Neuronal stem cell (in vitro differentiated cells): ENCODE measurements around the gene SLC25A41.

Source experiments
- DNase-seq: peaks from one replicate; pipeline ENCODE4 v3.0.0-alpha.2; 2013; ENCODE audit warnings: low spot score
- H2AFZ ChIP-seq: one replicate; pipeline ENCODE4 v1.6.1; 2013; ENCODE audit warnings: mild to moderate bottlenecking, low read length, inconsistent platforms
- H2AK5ac ChIP-seq: 2 replicates; pipeline ENCODE4 v1.6.1; 2013; ENCODE audit warnings: low read depth, mild to moderate bottlenecking, inconsistent platforms, low read length, moderate library complexity, mixed read lengths
- H2BK120ac ChIP-seq: 2 replicates; pipeline ENCODE4 v1.6.1; 2013; ENCODE audit warnings: low read depth, mild to moderate bottlenecking, inconsistent platforms, low read length, moderate library complexity, mixed read lengths
- H2BK12ac ChIP-seq: one replicate; pipeline ENCODE4 v1.6.1; 2013; ENCODE audit warnings: low read length, inconsistent platforms
- H2BK15ac ChIP-seq: 2 replicates; pipeline ENCODE4 v1.6.1; 2013; ENCODE audit warnings: mild to moderate bottlenecking, low read length, inconsistent platforms, mixed read lengths
- H2BK5ac ChIP-seq: one replicate; pipeline ENCODE4 v1.6.1; 2013; ENCODE audit warnings: inconsistent platforms, mild to moderate bottlenecking, low read length, moderate library complexity
- H3K14ac ChIP-seq: one replicate; pipeline ENCODE4 v1.6.1; 2013; ENCODE audit warnings: low read length, inconsistent platforms
- H3K18ac ChIP-seq: 2 replicates; pipeline ENCODE4 v1.6.1; 2013; ENCODE audit warnings: low read length, inconsistent platforms
- H3K23ac ChIP-seq: 2 replicates; pipeline ENCODE4 v1.6.1; 2013; ENCODE audit warnings: low read depth, mild to moderate bottlenecking, mixed read lengths, low read length, inconsistent platforms; ENCODE audit not compliant: poor library complexity
- H3K27ac ChIP-seq: replicated peaks from 3 replicates; pipeline ENCODE4 v1.5.1; 2013; ENCODE audit warnings: low read length, inconsistent platforms
- H3K27me3 ChIP-seq, 3 experiments: 2 replicates each; pipeline ENCODE4 v1.6.1; 2013; ENCODE audit warnings: low read length in 3 of 3, mild to moderate bottlenecking in 2 of 3, inconsistent platforms in 1 of 3, low read depth in 1 of 3, mixed read lengths in 1 of 3, moderate library complexity in 1 of 3; ENCODE audit not compliant: control insufficient read depth in 3 of 3, insufficient read depth in 3 of 3
- H3K36me3 ChIP-seq, 2 donors: replicated peaks in 1 of 2; 2 replicates each; pipeline ENCODE4 v1.6.1; 2013; ENCODE audit warnings: low read length in 2 of 2; ENCODE audit not compliant: control insufficient read depth in 2 of 2, insufficient read depth in 2 of 2
- H3K4ac ChIP-seq: 2 replicates; pipeline ENCODE4 v1.6.1; 2013; ENCODE audit warnings: inconsistent platforms, mild to moderate bottlenecking, low read length, moderate library complexity
- H3K4me1 ChIP-seq, 2 donors: 1 replicate in 1 of 2; 2 replicates in 1 of 2; pipeline ENCODE4 v1.6.1; 2013; ENCODE audit warnings: low read length in 2 of 2, low read depth in 1 of 2; ENCODE audit not compliant: control insufficient read depth in 2 of 2, insufficient read depth in 1 of 2
- H3K4me2 ChIP-seq: one replicate; pipeline ENCODE4 v1.6.1; 2013; ENCODE audit warnings: mild to moderate bottlenecking, low read length, inconsistent platforms; ENCODE audit not compliant: insufficient read depth, poor library complexity, severe bottlenecking
- H3K4me3 ChIP-seq, 2 donors: 2 replicates each; pipeline ENCODE4 v1.5.1; 2013; ENCODE audit warnings: low read length in 2 of 2, mild to moderate bottlenecking in 2 of 2, inconsistent platforms in 1 of 2, moderate library complexity in 1 of 2
- H3K79me1 ChIP-seq: one replicate; pipeline ENCODE4 v1.6.1; 2013; ENCODE audit warnings: low read depth, mild to moderate bottlenecking, inconsistent platforms, low read length, moderate library complexity
- H3K9ac ChIP-seq: one replicate; pipeline ENCODE4 v1.6.1; 2013; ENCODE audit warnings: mild to moderate bottlenecking, low read depth, low read length, inconsistent platforms; ENCODE audit not compliant: poor library complexity
- H3K9me3 ChIP-seq, 2 donors: replicated peaks in 1 of 2; 2 replicates each; pipeline versions ENCODE3 to v1.6.1; 2013; ENCODE audit warnings: low read length in 2 of 2, mild to moderate bottlenecking in 2 of 2, inconsistent platforms in 1 of 2, low read depth in 1 of 2, mixed read lengths in 1 of 2, moderate library complexity in 1 of 2; ENCODE audit not compliant: control insufficient read depth in 2 of 2, insufficient read depth in 1 of 2
- H4K8ac ChIP-seq: one replicate; pipeline ENCODE4 v1.6.1; 2013; ENCODE audit warnings: low read depth, mild to moderate bottlenecking, inconsistent platforms, low read length, moderate library complexity
- H4K91ac ChIP-seq: one replicate; pipeline ENCODE4 v1.6.1; 2013; ENCODE audit warnings: low read length, low read depth, mild to moderate bottlenecking, inconsistent platforms; ENCODE audit not compliant: poor library complexity
- WGBS, 2 donors: extraction: QIAGEN DNeasy Blood & Tissue Kit; methylation state at CpG; one replicate each; pipeline ENCODE4 v1.1.7; 2013; ENCODE audit warnings: missing lambda C conversion rate in 2 of 2, mixed read lengths in 1 of 2; ENCODE audit not compliant: insufficient read length in 2 of 2, insufficient replicate concordance in 1 of 2; ENCODE audit errors: extremely low coverage in 2 of 2; 5-methylcytosine and 5-hydroxymethylcytosine counted together

SLC25A41 gene

GRCh38 chr19:6476155-6476895 lies 42.8 kb upstream of the SLC25A41 start:
- Histone ChIP-seq H2BK120ac (no peak overlapping the region), H2BK12ac (no peak overlapping the region), H3K79me1 (peaks cover 2% of the 10 kb centered on the region), H3K9me3 (peaks cover 0 to 5% of the 10 kb centered on the region in 2 donors), H3K27ac (no peak overlapping the region), H2AK5ac (no peak overlapping the region), H3K23ac (peak overlapping the region; percentile 17), H4K91ac (no peak overlapping the region), H3K4me3 (peak overlapping the region in 1 of 2 donors; percentile 73), H3K18ac (peak overlapping the region; percentile 90), H3K27me3 (peaks cover 3 to 56% (median 18%) of the 10 kb centered on the region in 3 experiments), H3K4me1 (peaks cover 4 to 13% of the 10 kb centered on the region in 2 donors), H3K36me3 (no peaks in the 10 kb centered on the region), H2AFZ (peak overlapping the region; percentile 84), H3K9ac (peak overlapping the region; percentile 72), H2BK15ac (no peak overlapping the region), H3K4ac (no peak overlapping the region), H3K4me2 (peak overlapping the region; percentile 78), H2BK5ac (no peak overlapping the region), H3K14ac (no peak overlapping the region), H4K8ac (no peak overlapping the region)
- no CpG with 5 or more reads among the region's 33 CpGs for WGBS, 2 donors
- peak; percentile 98 for DNase-seq

- Histone ChIP-seq H2BK15ac (peak overlapping the region; percentile 96), H4K8ac (peak overlapping the region; percentile 23), H4K91ac (no peak overlapping the region), H2AFZ (peak overlapping the region; percentile 84), H3K23ac (peak overlapping the region; percentile 81), H2BK5ac (no peak overlapping the region), H2BK120ac (no peak overlapping the region), H3K4me1 (peaks cover 4 to 13% of the 10 kb centered on the region in 2 donors), H3K14ac (peak overlapping the region; percentile 63), H3K9ac (peak overlapping the region; percentile 50), H3K27ac (no peak overlapping the region), H3K4ac (no peak overlapping the region), H3K79me1 (peaks cover 2% of the 10 kb centered on the region), H2BK12ac (peak overlapping the region; percentile 22), H3K27me3 (peaks cover 3 to 51% (median 18%) of the 10 kb centered on the region in 3 experiments), H3K4me3 (peak overlapping the region in 1 of 2 donors; percentile 72), H2AK5ac (peak overlapping the region; percentile 94), H3K18ac (peak overlapping the region; percentile 91), H3K4me2 (peak overlapping the region; percentile 60), H3K9me3 (peaks cover 0 to 5% of the 10 kb centered on the region in 2 donors), H3K36me3 (no peaks in the 10 kb centered on the region)
- WGBS, 2 donors = no CpG with 5 or more reads among the region's 52 CpGs
- DNase-seq = no peak
These were observed 42.0 kb upstream of the SLC25A41 start for GRCh38 chr19:6475321-6476108.

GRCh38 chr19:6473647-6474046 lies 40.1 kb upstream of the SLC25A41 start:
- Histone ChIP-seq H3K79me1 (peaks cover 2% of the 10 kb centered on the region), H3K27me3 (peaks cover 3 to 39% (median 18%) of the 10 kb centered on the region in 3 experiments), H2AK5ac (no peak overlapping the region), H2BK12ac (no peak overlapping the region), H2BK120ac (no peak overlapping the region), H2BK5ac (no peak overlapping the region), H2BK15ac (no peak overlapping the region), H3K36me3 (no peaks in the 10 kb centered on the region), H3K14ac (no peak overlapping the region), H3K27ac (no peak overlapping the region), H4K8ac (no peak overlapping the region), H3K4me1 (peaks cover 4 to 13% of the 10 kb centered on the region in 2 donors), H3K4ac (no peak overlapping the region), H4K91ac (no peak overlapping the region), H3K23ac (no peak overlapping the region), H3K9me3 (peaks cover 0 to 5% of the 10 kb centered on the region in 2 donors), H2AFZ (no peak overlapping the region), H3K4me3 (no peak overlapping the region), H3K4me2 (no peak overlapping the region), H3K18ac (no peak overlapping the region), H3K9ac (no peak overlapping the region)
- whole genome bisulfite sequencing, 2 donors = no CpG with 5 or more reads among the region's 9 CpGs
- DNase-seq = no peak

- no CpG with 5 or more reads among the region's 4 CpGs for WGBS, 2 donors
These were observed 39.1 kb upstream of the SLC25A41 start for GRCh38 chr19:6472713-6473112.

More at GRCh38 chr19:6472713-6473112, 39.1 kb upstream of the SLC25A41 start:
- no peak overlapping the region for H3K4ac ChIP-seq
- no peak overlapping the region for H3K27ac ChIP-seq
- H4K91ac ChIP-seq = no peak overlapping the region
- H3K23ac ChIP-seq = no peak overlapping the region
- H3K14ac ChIP-seq = no peak overlapping the region
- no peak overlapping the region for H2BK120ac ChIP-seq
- H3K9me3 ChIP-seq = peaks cover 0 to 5% of the 10 kb centered on the region in 2 donors
- no peak overlapping the region for H2BK12ac ChIP-seq
- H3K4me3 ChIP-seq = no peak overlapping the region
- H3K4me2 ChIP-seq = no peak overlapping the region
- H3K27me3 ChIP-seq = peaks cover 3 to 49% (median 18%) of the 10 kb centered on the region in 3 experiments
- H3K36me3 ChIP-seq = no peaks in the 10 kb centered on the region
- no peak overlapping the region for H4K8ac ChIP-seq
- peaks cover 4 to 13% of the 10 kb centered on the region in 2 donors for H3K4me1 ChIP-seq
- H2AFZ ChIP-seq = no peak overlapping the region
- DNase-seq = no peak
- no peak overlapping the region for H2BK15ac ChIP-seq
- H3K9ac ChIP-seq = no peak overlapping the region
- no peak overlapping the region for H2AK5ac ChIP-seq
- peak overlapping the region; percentile 19 for H3K18ac ChIP-seq
- peaks cover 2% of the 10 kb centered on the region for H3K79me1 ChIP-seq
- H2BK5ac ChIP-seq = no peak overlapping the region
